Measurements from ENCODE around the gene SUGCT.
"Not testable (repeated sequence)": the region's sequence is repeated elsewhere in the genome, so short reads cannot be mapped to it uniquely, and the experiment has no call there.

SUGCT gene

DNA sequence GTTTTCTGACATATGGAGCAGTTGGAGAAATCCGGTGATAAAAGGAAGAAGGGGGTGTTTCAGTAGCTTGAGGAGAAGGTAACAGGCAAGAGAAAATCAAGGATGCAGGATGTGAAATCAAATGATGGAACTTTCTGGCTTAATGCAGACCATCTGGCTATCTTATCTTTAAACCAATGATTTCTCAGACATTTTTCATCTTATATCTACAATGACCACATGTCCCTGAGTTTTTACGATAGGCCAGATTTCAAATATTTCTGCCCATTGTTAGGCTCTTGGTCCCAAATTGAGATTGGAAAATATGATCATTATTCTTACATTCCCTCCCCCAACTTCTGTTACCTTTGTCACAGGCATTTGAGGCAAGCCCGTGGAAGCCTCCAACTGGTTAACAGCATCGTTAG is 486.8 kb downstream of the SUGCT start:
- no peak for DNase-seq (ENCODE audit: low read depth in 2 of 2)

DNA sequence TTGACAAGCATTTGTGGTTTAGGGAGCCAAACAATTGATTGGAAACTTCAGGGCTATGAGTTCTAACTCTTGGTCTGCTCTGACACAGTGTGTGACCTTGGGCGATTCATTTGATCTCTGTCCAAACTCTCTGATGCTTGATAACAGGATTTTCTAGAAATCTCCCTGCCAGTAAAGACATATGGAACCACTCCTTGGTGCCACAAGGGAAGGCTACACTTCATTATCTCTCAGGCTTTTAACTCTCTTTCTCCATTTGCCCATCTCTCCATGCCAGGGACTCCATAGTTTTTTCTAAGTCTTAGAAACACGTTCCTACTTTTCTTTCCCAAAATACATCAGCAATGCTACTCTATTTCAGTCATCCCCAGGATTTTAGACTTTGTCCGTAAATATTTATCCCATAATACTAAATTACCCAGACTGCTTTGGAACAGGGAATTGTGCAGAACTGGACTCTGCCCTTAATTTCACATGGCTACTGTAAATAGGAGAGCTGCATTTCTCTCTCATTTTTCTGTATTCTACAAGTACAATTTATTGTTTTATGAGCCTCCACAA is 488.2 kb downstream of the SUGCT start:
- no peak for DNase-seq (ENCODE audit: low read depth in 2 of 2)

DNA sequence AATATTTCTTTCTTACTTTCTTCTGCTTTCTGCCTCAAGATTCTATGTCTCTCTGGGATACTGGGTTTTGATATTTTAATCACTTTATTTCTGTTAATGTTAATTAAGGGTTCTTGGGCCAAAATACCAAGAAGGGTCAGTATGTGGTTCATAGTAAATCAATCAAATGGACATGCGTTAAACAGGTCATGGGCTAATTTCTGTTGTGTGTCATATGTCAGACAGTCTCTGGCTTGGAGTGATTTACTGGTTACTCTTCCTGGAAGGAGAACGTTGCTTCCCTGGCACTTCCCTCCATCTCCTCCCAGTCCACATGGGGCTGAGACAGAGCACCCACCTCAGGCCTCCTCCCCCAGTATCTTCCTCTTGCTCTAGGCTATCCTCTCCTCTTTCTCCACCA is 489.1 kb downstream of the SUGCT start:
- no peak for DNase-seq (ENCODE audit: low read depth in 2 of 2)

DNA sequence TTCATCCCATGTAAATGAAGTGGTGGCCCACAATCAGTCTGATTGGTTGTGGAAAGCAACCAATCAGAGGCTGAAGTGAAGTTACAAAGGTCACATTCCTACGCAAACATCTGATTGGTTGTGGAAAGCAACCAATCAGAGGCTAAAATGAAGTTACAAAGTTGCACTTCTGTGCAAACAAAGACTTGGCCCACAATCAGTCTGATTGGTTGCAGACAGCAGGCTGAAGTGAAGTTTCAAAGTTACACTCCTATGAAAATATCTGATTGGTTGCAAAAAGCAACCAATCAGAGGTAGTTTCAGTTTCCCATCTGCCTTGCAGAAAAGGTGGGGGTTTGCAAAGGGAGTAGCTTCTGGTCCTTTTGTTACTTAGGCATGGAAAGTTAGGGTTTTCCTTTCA is 492.6 kb downstream of the SUGCT start:
- DNase-seq (ENCODE audit: low read depth in 2 of 2) = not testable (repeated sequence)

DNA sequence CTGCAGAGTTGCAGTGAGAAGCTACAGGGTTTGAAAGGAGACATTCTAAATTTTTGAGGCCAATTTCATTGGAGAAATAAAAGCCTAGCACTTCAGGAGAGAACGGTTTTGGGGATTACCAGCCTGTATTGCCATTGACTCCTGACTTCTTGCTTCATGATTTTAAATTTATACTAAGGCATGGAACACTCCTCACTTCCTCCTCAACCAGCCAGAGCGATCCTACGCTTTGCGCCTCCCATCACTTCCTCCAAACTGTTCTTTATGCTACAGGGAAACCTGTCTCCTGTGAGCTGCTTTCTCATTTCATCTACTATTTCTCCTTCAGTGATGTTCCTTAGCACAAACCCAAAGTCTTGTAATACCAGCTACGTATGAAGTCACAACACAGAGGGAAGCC is 495.1 kb downstream of the SUGCT start:
- no peak for DNase-seq (ENCODE audit: low read depth in 2 of 2)

DNA sequence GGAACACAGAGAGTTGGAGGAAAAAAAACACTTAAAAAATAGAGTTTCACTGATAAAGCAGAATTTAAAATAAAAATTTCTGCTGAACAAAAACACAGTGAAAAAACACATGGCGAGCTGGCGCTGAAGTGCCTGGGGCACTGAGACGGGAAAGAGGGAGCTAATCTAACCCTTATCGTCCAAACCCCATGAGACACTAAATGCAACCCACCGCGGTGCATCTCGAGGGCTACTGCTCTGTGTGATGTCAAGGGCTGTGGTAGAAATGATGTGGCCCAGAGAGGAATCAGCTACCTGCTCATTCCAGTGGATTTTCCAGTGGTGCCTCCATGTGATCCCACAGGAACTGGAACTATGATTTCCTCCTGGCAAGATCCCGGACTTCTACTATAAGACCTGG is 499.3 kb downstream of the SUGCT start:
- DNase-seq (ENCODE audit: low read depth in 2 of 2) = no peak

DNA sequence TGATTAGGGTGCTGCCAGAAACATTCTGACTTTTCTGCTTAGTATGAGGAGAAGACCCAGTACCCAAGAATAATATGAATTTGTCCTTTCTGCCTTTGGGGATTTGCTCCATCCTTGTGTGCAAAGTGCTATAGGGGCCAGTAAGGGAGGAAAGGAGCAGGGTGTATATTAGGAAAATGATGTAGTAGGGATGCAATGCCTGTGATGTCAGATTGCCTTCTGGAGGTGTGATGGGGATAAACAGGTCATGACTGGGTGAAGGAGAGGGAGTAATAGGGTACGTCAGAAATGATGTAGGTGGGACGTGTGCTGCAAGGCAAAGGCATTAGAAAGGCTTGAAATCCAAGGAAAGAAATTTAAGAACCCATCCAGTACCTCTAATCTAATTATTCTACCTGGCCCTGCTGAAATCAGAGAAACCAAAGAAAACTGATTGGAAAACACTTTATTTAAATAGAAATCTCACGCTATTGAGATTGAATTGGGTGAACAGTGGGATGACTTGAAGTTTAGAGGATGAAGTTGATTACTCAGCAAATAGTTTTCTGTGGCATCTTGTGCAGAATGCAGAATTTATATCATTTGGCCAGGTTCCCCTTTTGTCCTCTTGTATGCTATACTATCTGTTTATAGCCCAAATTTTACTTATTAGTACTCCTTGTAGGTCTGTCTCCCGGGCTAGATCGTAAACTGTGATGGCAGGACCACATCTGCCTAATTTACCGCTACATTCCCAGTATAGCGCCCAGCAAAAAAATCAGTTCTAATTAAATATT is 503.9 kb downstream of the SUGCT start:
- no peak for DNase-seq (ENCODE audit: low read depth in 2 of 2)

DNA sequence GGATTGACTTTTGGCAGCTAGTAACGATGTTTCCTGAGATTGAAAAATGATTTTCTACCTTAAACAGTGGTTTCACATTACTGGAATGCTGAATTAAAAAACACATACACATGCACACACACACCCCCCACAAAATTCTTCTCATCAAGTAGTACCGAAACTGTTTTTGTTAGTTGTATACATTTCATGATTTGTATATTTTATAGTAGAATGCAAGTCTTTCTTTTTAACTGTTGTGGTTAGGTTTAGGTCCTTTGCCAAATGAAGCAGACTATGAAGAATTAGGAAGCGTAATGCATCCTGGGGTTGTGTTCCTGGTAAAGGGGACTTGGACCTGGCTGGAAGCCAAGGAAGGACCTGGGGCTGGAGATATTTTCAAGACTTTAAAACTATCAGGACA is 505.8 kb downstream of the SUGCT start:
- DNase-seq (ENCODE audit: low read depth in 2 of 2) = no peak

DNA sequence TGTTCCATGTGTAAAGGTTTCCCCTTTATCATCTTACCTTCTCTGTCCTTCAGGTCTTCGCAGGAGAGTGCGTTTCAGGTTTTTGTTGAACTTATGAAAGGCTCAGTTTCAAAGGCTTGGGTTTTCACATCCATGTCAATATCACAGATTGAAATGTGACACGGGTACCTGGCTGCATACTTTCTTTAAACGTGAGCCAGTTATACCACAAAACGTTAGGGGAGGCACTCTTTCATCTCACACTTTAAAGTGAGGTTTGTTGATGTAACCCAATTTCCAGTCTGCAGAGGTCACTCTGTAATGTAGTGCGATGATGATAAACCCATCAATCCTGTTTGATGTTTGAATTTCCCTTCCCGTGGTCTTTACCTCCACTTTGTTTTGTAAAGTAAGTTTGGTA is 506.9 kb downstream of the SUGCT start:
- no peak for DNase-seq (ENCODE audit: low read depth in 2 of 2)

DNA sequence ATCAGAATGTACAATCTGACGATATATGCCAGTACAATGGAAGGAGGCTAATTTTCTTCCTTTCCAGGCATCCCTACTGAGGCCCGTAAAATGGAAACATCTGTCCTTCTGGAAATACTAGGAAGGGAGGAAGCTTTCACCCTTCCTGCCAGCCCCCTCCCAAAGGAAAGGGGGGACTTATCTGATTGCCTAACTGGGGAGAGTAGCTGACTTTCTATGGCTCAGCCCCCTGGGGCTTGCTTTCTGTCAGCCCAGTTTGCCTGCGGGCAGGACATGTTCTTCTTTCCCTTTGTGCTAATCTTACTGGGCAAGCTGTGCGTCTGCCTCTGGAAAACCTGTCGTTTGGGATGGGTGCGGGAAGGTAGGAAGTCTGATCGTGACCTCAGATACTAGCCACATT is 508.9 kb downstream of the SUGCT start:
- no peak for DNase-seq (ENCODE audit: low read depth in 2 of 2)

DNA sequence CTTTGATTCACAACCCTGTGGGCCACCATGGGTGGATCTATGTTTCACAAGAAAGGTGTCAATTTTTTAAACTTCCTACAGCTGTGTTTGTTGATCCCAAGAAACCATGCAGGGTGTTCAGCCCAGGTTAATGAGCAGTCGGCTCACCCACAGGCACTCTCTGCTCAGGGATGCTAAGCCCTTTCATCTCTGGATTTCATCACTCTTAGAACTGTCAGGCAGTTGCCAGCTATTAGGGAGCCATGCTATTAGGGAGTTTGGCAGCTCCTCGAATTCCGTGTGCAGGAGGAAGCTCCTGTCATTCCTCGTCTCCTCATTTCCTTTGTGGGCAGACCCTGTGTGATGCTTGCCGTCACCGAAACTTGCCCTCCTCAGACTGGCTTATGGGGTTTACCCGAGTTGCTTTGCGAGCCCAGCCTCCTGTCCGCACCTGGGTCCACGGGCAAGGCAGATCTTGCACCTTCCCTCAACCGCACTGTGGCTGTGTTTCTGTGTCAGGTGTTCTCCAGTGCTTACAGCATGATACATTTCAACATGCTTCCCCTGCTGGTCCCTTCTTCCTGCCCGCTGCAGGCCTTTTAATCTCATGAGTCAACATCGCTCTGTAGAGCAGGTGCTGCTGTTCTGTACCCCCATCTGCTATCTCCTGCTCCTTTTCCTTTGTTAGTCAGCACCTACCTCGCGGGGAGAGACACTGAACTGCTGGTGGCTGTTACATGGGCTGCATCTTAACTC is 509.8 kb downstream of the SUGCT start:
- no peak for DNase-seq (ENCODE audit: low read depth in 2 of 2)

DNA sequence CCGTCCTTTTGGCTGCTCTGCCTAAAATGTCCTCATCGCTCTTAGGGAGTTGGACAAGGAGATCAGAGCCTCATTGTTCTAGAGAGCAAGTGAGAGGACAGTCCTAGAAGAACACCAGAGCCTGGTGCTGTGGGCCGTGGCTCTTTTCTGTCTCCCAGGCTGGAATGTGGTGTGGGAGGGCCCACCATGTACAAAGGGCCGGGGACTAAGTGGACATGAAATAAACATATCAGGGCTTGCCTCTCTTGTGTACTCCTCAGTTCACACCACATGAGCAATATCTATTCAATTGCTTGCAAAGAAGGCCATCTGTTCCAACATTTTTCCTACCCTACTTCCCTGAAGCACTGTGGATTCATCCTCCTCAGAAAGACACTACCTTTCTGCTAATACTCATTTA is 510.4 kb downstream of the SUGCT start:
- DNase-seq (ENCODE audit: low read depth in 2 of 2) = no peak

DNA sequence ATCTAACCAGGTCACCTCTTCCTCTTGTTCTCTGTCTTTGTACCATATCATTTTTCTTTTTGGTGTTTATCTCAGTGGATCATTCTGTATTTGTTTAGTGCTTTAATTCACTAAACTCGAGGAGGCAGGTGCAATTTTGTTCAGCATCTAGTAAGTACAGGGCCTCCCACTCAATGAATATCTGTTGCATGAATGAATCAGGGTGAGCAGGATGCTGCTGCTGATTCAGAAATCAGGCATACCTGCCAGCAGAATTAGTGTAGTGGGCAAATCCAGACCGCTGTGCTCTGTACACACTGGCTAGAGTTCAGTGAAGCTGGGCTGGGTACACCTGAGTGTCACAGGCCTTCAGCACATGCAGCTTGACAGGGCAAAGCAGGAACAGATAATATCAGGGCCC is 511.9 kb downstream of the SUGCT start:
- no peak for DNase-seq (ENCODE audit: low read depth in 2 of 2)

DNA sequence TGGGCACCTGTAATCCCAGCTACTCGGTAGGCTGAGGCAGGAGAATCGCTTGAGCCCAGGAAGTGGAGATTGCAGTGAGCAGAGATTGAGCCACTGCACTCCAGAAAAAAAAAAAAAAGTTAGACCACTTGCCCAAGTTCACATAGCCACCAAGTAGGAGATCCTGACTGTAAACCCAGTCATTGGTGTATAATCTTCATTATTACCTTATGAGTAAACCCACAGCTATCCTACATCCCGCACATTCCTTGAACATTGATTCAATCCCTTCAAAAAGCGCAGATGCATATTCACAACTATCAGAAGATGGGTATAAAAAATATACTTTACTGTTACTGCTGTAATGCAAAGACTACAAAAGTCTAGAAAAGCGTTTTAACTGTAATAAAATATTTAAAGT is 512.9 kb downstream of the SUGCT start:
- no peak for DNase-seq (ENCODE audit: low read depth in 2 of 2)

DNA sequence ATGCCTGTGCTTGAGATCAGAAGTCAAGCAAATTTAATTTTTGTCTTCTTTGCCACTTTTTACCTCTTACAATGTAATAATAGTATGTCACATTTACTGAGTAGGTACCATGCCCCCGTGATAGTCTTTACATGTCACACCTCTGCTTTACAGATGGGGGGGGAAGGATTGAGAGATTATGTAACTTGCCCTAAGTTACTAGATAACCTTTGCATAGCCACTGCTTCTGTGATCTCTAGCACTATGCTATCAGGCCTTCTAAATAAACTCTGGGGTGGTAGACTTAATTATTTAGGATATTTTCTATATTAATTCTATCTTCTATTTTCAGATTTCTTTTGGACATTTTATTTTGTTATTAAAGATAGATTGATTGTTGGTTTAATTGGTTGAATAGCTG is 514.4 kb downstream of the SUGCT start:
- DNase-seq (ENCODE audit: low read depth in 2 of 2) = no peak

DNA sequence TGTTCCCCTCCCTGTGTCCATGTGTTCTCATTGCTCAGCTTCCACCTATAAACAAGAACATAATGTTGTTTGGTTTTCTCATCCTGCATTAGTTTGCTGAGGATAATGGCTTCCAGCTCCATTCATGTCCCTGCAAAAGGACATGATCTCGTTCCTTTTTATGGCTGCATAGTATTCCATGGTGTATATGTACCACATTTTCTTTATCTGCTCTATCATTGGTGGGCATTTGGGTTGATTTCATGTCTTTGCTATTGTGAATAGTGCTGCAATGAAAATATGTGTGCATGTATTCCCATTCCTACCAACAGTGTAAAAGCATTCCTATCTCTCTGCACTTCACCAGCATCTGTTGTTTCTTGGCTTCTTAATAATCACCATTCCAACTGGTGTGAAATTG is 516.1 kb downstream of the SUGCT start:
- not testable (repeated sequence) for DNase-seq (ENCODE audit: low read depth in 2 of 2)

DNA sequence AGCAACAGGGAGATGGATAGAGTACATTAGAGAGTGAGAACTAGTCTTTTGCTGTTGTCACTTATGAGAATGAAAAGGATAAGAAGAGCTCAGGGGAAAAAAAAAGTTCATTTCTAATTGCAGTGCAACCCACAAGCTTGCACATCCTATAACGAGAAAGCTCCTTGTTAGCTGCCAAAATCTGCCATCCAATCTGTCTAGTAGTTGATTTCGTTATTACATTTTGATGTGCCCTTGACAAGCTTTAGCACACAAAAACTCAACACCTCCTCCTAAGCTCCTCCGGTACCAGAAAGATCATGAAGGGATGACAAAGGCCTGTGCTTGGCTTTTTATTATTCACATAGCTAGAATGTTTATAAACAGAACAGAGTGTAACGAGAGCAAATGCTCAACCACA is 519.4 kb downstream of the SUGCT start:
- no peak for DNase-seq (ENCODE audit: low read depth in 2 of 2)

DNA sequence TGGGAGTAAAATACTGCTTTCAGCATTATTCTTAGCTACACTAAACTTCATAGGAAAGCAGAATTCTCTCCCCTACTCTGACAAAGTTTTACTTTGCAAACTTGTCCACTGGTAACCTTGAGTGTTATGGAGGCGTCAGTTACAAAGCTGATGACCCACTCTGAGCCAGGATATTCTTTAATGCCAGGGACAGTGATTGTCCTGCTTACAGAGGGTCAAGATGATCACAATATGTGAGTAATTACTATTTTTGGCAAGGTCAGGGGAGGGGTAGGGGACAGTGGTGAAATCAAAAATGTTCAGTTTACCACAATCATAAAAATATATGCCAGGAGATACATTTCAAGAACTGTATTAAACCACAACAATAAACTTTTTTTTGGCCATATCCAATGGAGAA is 520.6 kb downstream of the SUGCT start:
- DNase-seq (ENCODE audit: low read depth in 2 of 2) = no peak

DNA sequence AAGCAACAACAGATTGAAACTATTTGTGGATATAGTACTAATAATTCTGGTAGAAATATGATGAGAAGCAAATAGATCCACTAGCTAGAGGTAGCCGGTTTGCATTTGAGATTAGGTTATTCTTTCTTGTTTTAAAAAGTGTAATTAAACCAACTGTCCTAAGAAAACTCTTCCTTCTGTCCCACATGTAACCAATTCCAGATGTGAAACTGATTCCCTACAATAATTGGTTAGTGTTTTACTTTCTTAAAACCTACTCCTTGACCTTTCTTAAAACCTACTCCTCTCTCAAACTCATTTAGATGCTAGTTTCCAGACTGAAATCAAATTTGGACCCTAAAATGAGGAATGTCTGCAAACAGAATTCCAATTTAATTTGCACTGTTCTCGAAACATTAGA is 521.5 kb downstream of the SUGCT start:
- no peak for DNase-seq (ENCODE audit: low read depth in 2 of 2)

DNA sequence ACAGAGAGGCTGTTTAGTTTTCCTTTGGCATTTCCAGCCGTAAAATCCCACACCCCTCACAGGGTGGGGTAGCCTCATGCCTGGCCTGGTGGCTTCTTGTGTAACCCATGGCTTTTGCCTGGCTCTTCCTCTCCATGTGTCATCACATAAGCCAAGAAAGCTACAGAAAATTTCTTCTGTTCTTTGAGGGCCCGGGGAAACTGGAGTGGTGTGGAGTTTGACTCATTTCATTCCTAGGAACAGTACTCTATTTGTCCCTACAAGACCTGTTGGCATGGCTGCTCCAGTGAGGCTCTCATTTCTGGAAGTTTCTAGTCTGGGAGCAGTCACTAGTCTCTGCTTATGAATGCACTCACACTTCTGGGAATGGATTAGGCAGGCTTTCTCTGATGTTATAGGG is 523.9 kb downstream of the SUGCT start:
- no peak for DNase-seq (ENCODE audit: low read depth in 2 of 2)

DNA sequence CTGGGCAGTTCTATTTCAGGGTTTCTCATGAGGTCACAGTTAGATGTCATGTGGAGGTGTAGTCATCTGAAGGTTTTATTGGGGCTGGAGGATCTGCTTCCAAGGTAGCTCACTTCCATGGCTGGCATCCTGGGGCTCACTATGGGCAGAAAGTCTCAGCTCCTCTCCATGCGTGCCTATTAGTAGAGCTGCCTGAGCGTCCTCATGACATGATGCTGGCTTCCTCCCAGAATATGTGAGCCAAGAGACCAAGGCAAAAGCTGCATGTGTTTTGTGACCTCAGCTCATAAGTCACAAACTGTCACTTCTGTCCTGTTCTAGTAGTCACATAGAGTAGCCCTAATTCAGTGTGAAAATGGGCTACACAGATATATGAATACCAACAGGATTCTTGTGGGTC is 524.4 kb downstream of the SUGCT start:
- no peak for DNase-seq (ENCODE audit: low read depth in 2 of 2)

DNA sequence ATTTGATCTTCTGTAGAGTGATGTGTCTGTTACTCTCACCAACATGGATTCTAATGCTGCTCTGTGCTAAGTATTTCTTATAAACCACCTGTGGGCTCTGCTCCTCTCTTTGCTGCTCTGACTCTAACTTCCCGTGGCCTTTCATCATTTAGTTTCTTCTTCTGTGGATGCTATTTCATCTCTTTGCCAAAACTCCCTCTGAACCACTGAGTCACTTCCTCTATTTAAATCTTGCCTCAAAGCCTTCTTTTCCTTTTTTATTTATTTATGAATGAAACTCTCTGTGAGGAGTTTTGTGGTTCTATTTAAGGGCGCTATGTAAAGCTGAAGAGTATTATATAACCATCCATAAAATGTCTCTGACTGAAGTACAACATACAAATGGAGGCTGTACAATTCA is 538.5 kb downstream of the SUGCT start:
- DNase-seq (ENCODE audit: low read depth in 2 of 2) = no peak

DNA sequence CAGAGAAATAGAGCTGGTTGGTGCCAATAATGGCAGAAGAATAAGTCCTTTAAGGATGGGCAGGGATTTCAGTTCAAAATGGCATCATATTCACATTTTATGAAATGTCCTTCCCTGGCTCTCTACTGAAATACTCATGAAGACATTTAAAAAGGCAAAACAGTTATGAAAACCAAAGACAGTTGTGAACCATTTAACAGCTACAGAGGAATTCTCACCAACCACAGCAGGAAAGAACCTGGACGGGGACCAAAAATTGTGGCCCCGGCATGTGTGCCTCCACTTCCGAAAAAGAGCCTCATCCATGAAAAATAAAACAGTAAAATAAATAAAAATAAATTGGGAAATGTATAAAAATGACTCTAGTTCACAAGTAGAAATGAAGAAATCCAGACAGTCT is 539.5 kb downstream of the SUGCT start:
- no peak for DNase-seq (ENCODE audit: low read depth in 2 of 2)
